ENCODE data around the gene MRPL14. TPM values are rescaled to one million over a fixed set of nuclear protein-coding genes. Genes with fewer than 3 reads are reported as not detected.
A peak's percentile ranks its signal among the peaks of the same experiment; 100 is the strongest.

The MRPL14 gene
- total RNA-seq, 2 donors from 2014 or later = 72.0 to 77.7 TPM

DNA sequence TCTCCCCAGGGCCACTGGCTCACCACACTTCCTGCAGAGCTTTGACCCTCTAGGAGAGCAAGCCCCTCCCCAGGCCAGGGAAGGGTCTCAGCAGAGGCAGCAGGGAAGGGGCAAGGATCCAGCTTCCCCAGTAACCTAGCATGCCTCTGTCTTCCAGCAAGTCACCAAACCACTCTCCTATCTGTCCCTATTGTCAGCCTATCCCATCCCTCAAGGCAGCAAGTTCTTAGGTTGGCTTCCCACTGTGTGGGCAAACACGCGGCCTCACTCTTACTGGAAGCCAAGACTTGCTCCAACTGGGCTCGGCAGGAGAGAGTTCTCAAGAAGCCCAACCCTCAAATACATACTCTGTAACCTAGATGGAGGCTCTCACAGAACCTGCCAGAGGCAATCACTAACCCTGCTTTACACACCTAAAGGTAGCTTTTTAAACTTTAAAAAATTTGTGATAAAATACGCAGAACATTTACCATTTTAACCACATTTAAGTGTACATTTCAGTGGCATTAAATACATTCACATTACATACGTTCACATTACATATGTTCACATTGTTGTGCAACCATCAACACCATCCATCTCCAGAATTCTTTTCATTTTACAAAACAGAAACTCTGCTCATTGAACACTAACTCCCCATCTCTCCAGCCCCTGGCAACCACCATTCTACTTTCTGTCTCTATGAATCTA, 58.5 kb downstream of the MRPL14 start:
- intact Hi-C loops (cut with DNase I) = loop anchor here (5.0 kb wide), 1 partner anchor 61 kb away; no protein-coding TSS in a partner anchor
- Histone ChIP-seq H3K36me3 (no peaks in the 10 kb centered on the region), H3K9ac (ENCODE audit: low read depth in 2 of 2, low read length in 2 of 2) (no peak overlapping the region), H3K4me1 (peaks cover 5% of the 10 kb centered on the region), H3K27me3 (no peaks in the 10 kb centered on the region), H3K9me3 (no peaks in the 10 kb centered on the region), H3K27ac (no peak overlapping the region), H3K4me3 (no peak overlapping the region)
- DNase-seq = no peak
- TF ChIP-seq, protein P1, sequence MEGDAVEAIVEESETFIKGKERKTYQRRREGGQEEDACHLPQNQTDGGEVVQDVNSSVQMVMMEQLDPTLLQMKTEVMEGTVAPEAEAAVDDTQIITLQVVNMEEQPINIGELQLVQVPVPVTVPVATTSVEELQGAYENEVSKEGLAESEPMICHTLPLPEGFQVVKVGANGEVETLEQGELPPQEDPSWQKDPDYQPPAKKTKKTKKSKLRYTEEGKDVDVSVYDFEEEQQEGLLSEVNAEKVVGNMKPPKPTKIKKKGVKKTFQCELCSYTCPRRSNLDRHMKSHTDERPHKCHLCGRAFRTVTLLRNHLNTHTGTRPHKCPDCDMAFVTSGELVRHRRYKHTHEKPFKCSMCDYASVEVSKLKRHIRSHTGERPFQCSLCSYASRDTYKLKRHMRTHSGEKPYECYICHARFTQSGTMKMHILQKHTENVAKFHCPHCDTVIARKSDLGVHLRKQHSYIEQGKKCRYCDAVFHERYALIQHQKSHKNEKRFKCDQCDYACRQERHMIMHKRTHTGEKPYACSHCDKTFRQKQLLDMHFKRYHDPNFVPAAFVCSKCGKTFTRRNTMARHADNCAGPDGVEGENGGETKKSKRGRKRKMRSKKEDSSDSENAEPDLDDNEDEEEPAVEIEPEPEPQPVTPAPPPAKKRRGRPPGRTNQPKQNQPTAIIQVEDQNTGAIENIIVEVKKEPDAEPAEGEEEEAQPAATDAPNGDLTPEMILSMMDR (IDR thresholded peaks at IDR 0.05) = no peak

DNA sequence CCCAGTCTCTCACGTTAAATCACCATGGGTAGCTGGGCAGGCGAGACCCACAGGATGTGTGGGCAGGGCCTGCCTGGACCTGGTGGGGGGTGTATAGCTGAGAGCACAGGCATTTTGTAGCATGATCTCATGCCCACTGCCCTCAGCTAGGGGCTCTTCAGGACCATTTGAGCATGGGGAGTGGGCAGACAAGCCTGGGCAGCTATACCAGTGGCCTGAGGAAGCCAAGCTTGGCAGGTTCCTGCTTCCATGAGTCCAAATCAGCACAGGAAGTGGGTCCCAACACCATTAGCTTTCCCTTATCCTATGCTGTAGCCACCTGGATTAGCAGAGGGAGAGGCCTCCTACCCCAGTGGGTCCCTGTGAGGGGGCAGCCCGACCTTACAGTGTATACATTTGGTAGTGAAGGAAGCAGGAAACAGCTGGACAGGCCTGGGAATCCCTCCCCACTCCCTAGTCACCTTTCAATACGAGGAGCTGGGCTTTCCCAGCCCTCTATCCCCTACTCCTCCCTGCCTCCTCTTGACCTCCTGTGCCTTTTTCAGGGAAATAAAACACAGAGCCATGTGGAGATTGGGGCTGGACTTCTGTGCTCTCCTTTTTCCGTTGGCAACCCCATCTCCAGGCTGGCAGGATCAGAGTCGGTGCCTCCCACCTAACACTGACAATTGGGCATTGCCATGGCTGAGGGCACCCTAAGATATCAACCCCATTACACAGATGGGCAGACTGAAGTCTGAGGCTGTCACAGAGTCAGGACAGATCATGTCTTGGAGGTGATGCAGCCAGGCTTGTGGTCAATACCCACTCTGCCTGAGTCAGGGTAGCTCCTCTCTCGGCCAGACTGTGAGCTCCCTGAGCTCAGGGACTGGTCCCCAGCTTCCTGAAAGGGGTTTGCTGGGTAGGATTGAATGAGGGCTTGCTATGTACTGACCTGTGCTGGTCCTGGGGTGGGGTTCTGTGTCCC, 59.8 kb downstream of the MRPL14 start:
- H3K9me3 ChIP-seq = no peaks in the 10 kb centered on the region
- intact Hi-C loops (cut with DNase I) = loop anchor here (5.0 kb wide), 1 partner anchor 60 kb away; no protein-coding TSS in a partner anchor
- no peak overlapping the region for H3K27ac ChIP-seq
- no peaks in the 10 kb centered on the region for H3K4me1 ChIP-seq
- H3K4me3 ChIP-seq = no peak overlapping the region
- TF ChIP-seq, protein P1 (IDR thresholded peaks at IDR 0.05) = no peak
- H3K9ac ChIP-seq (ENCODE audit: low read depth in 2 of 2, low read length in 2 of 2) = no peak overlapping the region
- no peaks in the 10 kb centered on the region for H3K36me3 ChIP-seq
- H3K27me3 ChIP-seq = no peaks in the 10 kb centered on the region
- no peak for DNase-seq

DNA sequence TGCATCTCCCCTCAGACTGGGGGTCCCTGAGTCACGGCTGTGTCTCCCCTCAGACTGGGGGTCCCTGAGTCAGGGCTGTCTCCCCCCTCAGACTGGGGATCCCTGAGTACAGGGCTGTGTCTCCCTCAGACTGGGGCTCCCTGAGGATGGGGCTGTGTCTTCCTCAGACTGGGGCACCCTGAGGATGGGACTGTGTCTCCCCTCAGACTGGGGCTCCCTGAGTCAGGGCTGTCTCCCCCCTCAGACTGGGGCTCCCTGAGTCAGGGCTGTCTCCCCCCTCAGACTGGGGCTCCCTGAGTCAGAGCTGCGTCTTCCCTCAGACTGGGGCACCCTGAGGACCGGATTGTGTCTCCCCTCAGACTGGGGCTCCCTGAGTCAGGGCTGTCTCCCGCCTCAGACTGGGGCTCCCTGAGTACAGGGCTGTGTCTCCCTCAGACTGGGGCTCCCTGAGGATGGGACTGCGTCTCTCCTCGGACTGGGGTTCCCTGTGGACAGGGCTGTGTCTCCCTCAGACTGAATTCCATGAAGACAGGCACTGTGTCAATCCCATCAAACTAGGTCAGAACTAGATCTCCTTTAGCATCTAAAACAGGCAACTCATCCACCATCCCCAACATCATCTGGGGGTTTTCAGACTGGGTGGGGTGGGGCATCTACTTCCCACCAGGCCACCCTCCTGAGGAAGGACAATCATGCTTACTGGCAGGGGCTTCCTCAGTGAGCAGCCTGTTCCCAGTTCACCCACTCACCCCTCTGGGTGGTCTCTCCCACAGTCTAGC, 60.7 kb downstream of the MRPL14 start:
- DNase-seq = no peak
- Histone ChIP-seq H3K27ac (no peak overlapping the region), H3K4me3 (no peak overlapping the region), H3K36me3 (no peaks in the 10 kb centered on the region), H3K27me3 (no peaks in the 10 kb centered on the region), H3K9me3 (no peaks in the 10 kb centered on the region), H3K9ac (ENCODE audit: low read depth in 2 of 2, low read length in 2 of 2) (no peak overlapping the region), H3K4me1 (no peaks in the 10 kb centered on the region)
- intact Hi-C loops (cut with DNase I) = loop anchor here (5.0 kb wide), 1 partner anchor 59 kb away; no protein-coding TSS in a partner anchor
- TF ChIP-seq, protein P1 (IDR thresholded peaks at IDR 0.05) = no peak

DNA sequence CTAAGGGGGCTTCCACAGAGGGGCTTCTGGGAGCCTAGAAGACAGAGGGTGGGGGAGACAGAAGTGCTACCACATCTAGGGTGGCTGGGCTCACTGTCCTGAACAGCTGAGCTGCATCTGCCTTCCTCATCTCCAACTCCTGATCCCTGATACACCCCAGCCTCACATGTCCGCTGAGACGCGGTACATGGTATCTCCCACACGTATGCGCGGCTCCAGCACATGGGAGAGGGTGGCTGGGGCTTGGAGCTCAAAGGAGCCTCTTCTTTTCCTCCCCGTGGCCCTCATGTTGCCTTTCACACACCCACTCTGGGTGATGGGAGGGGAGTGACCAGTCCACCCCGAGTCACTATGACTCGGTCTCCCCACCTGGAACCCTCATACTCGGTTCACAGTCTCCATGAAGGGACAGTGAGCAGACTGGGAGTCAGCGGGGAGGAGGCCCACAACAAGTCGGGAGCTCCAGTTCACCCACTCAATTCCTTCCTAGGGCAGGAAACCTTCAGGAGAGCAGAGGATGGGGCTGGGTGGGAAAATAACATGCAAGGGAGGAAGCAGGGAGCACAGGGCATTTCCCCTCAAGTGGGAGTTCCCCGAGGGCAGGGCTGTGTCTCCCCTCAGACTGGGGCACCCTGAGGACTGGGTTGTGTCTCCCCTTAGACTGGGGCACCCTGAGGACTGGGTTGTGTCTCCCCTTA, 61.7 kb downstream of the MRPL14 start:
- DNase-seq = no peak
- peak overlapping the region in 1 of 2 donors; percentile 19 for H3K9ac ChIP-seq (ENCODE audit: low read depth in 2 of 2, low read length in 2 of 2)
- intact Hi-C loops (cut with DNase I) = loop anchor here (5.0 kb wide), 1 partner anchor 58 kb away; no protein-coding TSS in a partner anchor

More for the DNA sequence above, 61.7 kb downstream of the MRPL14 start:
- no peak overlapping the region for H3K27ac ChIP-seq
- TF ChIP-seq, protein P1 (IDR thresholded peaks at IDR 0.05) = no peak
- H3K9me3 ChIP-seq = no peaks in the 10 kb centered on the region
- H3K36me3 ChIP-seq = no peaks in the 10 kb centered on the region
- no peaks in the 10 kb centered on the region for H3K4me1 ChIP-seq
- H3K4me3 ChIP-seq = no peak overlapping the region
- no peaks in the 10 kb centered on the region for H3K27me3 ChIP-seq
